ENCODE measurements around the gene AP1S3. TPM values are rescaled to one million over a fixed set of nuclear protein-coding genes. Genes with fewer than 3 reads are reported as not detected.
A peak's percentile ranks its signal among the peaks of the same experiment; 100 is the strongest.

Gene AP1S3
- total RNA-seq, 1 experiment from 2014 or later: 73.3 TPM

DNA sequence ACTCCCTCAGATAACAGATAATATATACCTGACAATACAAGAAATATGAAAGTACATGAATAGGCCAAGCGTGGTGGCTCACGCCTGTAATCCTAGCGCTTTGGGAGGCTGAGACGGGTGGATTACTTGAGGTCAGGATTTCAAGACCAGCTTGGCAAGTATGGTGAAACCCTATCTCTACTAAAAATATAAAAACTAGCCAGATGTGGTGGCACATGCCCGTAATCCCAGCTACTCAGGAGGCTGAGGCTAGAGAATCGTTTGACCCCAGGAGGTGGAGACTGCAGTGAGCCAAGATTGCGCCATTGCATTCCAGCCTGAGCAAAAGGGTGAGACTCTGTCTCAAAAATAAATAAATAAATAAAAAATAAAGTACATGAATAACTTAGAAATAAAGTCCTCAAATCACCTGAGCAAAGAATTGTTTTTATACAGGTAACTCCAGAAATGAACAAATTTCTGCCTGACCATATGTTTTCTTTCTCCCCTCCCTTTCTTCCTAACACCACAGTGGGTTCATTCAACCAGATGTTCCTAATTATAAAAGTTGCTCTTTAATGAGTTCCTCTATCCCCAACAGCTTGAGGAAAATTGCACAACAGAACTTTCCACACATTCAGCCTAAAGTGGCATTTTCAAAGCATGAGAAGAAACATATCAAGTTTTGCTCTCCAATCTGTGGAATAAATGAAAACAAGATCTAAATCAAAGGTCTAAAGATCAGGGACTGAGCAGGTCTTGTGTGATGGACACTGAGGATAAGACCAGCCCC lies 33.6 kb upstream of the AP1S3 start:
- CTCF ChIA-PET: no interaction called here

DNA sequence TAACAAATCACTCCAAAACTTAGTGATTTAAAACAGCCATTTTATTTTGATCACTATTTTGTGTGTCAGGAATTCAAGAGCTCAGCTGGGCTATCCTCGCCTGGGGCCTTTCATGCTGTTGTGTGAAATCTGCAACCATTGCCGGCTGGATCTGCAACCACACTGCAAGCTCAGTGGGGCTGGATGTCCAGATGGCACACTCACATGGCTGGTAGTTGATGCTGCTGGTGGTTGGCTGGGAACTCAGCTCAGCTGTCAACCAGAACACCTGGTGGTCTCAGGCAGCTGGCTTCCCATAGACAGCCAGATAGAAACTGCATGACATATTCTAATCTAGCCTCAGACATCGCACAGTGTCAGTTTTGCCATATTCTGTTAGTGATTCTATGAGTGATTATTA lies 30.6 kb upstream of the AP1S3 start:
- Histone ChIP-seq H3K27ac (no peak overlapping the region), H3F3A (ENCODE audit: insufficient read depth, low read depth) (peaks cover 8% of the 10 kb centered on the region; the same call in 1 of the 2 replicates), H4K20me1 (ENCODE audit: insufficient read depth) (no peaks in the 10 kb centered on the region), H3K4me3 (no peak overlapping the region), H2AFZ (no peak overlapping the region), H3K9me3 (ENCODE audit: insufficient read depth, low read depth) (no peaks in the 10 kb centered on the region), H3K27me3 (ENCODE audit: insufficient read depth, low read depth) (no peaks in the 10 kb centered on the region), H3K79me2 (ENCODE audit: low read depth) (no peaks in the 10 kb centered on the region), H3K4me1 (replicated peaks; ENCODE audit: insufficient read depth) (peaks cover 12% of the 10 kb centered on the region), H3K9me2 (ENCODE audit: insufficient read depth) (no peaks in the 10 kb centered on the region), H3K4me2 (no peak overlapping the region), H3K36me3 (ENCODE audit: low read depth) (no peaks in the 10 kb centered on the region)
- ChIA-PET CTCF (no interaction called here), POLR2A (ENCODE audit: unreplicated experiment) (no interaction called here)
- intact Hi-C loops (cut with micrococcal nuclease; ENCODE audit: unreplicated experiment): loop anchor here (10.0 kb wide), 1 partner anchor 323 kb away; no protein-coding TSS in a partner anchor
- TSS peak; percentile 7 for BruUV-seq (replicated peaks)
- TF ChIP-seq, protein P1, sequence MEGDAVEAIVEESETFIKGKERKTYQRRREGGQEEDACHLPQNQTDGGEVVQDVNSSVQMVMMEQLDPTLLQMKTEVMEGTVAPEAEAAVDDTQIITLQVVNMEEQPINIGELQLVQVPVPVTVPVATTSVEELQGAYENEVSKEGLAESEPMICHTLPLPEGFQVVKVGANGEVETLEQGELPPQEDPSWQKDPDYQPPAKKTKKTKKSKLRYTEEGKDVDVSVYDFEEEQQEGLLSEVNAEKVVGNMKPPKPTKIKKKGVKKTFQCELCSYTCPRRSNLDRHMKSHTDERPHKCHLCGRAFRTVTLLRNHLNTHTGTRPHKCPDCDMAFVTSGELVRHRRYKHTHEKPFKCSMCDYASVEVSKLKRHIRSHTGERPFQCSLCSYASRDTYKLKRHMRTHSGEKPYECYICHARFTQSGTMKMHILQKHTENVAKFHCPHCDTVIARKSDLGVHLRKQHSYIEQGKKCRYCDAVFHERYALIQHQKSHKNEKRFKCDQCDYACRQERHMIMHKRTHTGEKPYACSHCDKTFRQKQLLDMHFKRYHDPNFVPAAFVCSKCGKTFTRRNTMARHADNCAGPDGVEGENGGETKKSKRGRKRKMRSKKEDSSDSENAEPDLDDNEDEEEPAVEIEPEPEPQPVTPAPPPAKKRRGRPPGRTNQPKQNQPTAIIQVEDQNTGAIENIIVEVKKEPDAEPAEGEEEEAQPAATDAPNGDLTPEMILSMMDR (conservative IDR thresholded peaks at IDR 0.05): no peak
- TF ChIP-seq EZH2 (IDR thresholded peaks at IDR 0.05; ENCODE audit: low read depth): no peak
- no peak for DNase-seq

More for the DNA sequence above, 33.6 kb upstream of the AP1S3 start:
- H3K27ac ChIP-seq: no peak overlapping the region
- no peaks in the 10 kb centered on the region for H3K9me3 ChIP-seq (ENCODE audit: insufficient read depth, low read depth)
- POLR2A ChIA-PET (ENCODE audit: unreplicated experiment): no interaction called here
- H3F3A ChIP-seq (ENCODE audit: insufficient read depth, low read depth): peaks cover 4% of the 10 kb centered on the region
- H3K4me3 ChIP-seq: no peak overlapping the region
- no peak for DNase-seq
- H3K79me2 ChIP-seq (ENCODE audit: low read depth): no peaks in the 10 kb centered on the region
- BruUV-seq (replicated peaks): no TSS peak
- intact Hi-C loops (cut with micrococcal nuclease; ENCODE audit: unreplicated experiment): no loop called here
- TF ChIP-seq, protein P1 (conservative IDR thresholded peaks at IDR 0.05): no peak
- no peak for TF ChIP-seq EZH2 (IDR thresholded peaks at IDR 0.05; ENCODE audit: low read depth)
- peaks cover 8% of the 10 kb centered on the region for H3K4me1 ChIP-seq (replicated peaks; ENCODE audit: insufficient read depth)
- H3K9me2 ChIP-seq (ENCODE audit: insufficient read depth): no peaks in the 10 kb centered on the region
- 0 out of 2 replicates have a peak, but pooled peaks cover 5% of the 10 kb centered on the region for H3K36me3 ChIP-seq (ENCODE audit: low read depth)
- H3K27me3 ChIP-seq (ENCODE audit: insufficient read depth, low read depth): no peaks in the 10 kb centered on the region
- no peak overlapping the region for H2AFZ ChIP-seq
- H3K4me2 ChIP-seq: no peak overlapping the region
- no peaks in the 10 kb centered on the region for H4K20me1 ChIP-seq (ENCODE audit: insufficient read depth)

DNA sequence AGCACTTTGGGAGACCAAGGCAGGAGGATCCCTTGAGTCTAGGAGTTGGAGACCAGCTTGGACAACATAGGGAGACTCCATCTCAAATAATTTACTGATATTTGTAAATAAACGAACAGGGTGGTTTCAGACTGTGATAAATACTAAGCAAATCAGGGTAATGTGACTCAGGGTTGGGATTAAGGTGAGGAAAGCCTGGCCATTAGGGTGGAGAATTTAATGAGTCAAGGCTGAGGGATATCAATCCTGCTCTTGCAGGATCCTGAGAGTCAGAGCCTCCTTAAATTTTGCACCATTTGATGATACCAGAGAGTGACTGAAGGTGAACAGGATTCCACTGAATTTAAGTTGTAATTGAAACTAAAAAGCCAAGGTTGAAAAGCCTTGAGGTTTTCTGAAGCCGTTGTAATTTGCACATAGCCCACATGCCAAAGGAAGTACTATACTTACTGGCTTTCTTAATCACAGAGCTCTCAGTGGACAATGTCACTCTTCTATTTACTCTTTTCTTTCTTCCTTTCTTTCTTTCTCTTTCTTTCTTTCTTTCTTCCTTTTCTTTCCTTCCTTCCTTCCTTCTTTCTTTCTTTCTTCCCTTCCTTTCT lies 28.6 kb upstream of the AP1S3 start:
- ChIA-PET POLR2A (ENCODE audit: unreplicated experiment) (interaction anchor here (0.7 kb wide), 1 partner anchor 75 kb away, joined by 3 read pairs; no protein-coding TSS in a partner anchor), CTCF (interaction anchor here (0.6 kb wide), 1 partner anchor 104 kb away, joined by 6 read pairs; no protein-coding TSS in a partner anchor)
- H3K27me3 ChIP-seq (ENCODE audit: insufficient read depth, low read depth): no peaks in the 10 kb centered on the region
- no peaks in the 10 kb centered on the region for H3K36me3 ChIP-seq (ENCODE audit: low read depth)
- 0 out of 2 replicates have a peak overlapping the region, but pooled peaks have one; percentile 0 for H3K27ac ChIP-seq
- no peaks in the 10 kb centered on the region for H3K9me3 ChIP-seq (ENCODE audit: insufficient read depth, low read depth)
- no peaks in the 10 kb centered on the region for H4K20me1 ChIP-seq (ENCODE audit: insufficient read depth)
- no peak overlapping the region for H3K4me2 ChIP-seq
- DNase-seq: no peak
- intact Hi-C loops (cut with micrococcal nuclease; ENCODE audit: unreplicated experiment): loop anchor here (10.0 kb wide), 1 partner anchor 321 kb away; no protein-coding TSS in a partner anchor
- TF ChIP-seq EZH2 (IDR thresholded peaks at IDR 0.05; ENCODE audit: low read depth): no peak
- TF ChIP-seq, protein P1 (conservative IDR thresholded peaks at IDR 0.05): no peak
- peaks cover 29% of the 10 kb centered on the region for H3K4me1 ChIP-seq (replicated peaks; ENCODE audit: insufficient read depth)
- H3K9me2 ChIP-seq (ENCODE audit: insufficient read depth): no peaks in the 10 kb centered on the region
- H2AFZ ChIP-seq: no peak overlapping the region
- no TSS peak for BruUV-seq (replicated peaks)
- no peak overlapping the region for H3K4me3 ChIP-seq
- H3K79me2 ChIP-seq (ENCODE audit: low read depth): no peaks in the 10 kb centered on the region
- peaks cover 19% of the 10 kb centered on the region for H3F3A ChIP-seq (ENCODE audit: insufficient read depth, low read depth)
